Central memory CD8-positive, alpha-beta T cell (primary cell): ENCODE results near the gene PTPRJ.
"Not testable (repeated sequence)": the region's sequence is repeated elsewhere in the genome, so short reads cannot be mapped to it uniquely, and the experiment has no call there.

ENCODE experiments used
- ATAC-seq: fragments of 150-1000 bp; cut with Tn5 transposase; replicated peaks from 2 replicates; pipeline ENCODE4 v1.10.0; 2022; ENCODE audit warnings: mild to moderate bottlenecking, moderate FRiP score, moderate number of reproducible peaks; ENCODE audit not compliant: poor library complexity, severe bottlenecking; ENCODE audit errors: extremely low read depth
- DNase-seq, 2 donors: peaks; one replicate each; pipeline ENCODE4 v3.0.0; 2021; ENCODE audit warnings: low spot score in 2 of 2
- H3K27ac Mint-ChIP-seq: one replicate; pipeline ENCODE4 v1.8.0; 2022; ENCODE audit warnings: low read depth, mild to moderate bottlenecking, moderate library complexity, mixed read lengths
- H3K27me3 Mint-ChIP-seq: one replicate; pipeline ENCODE4 v1.8.0; 2022; ENCODE audit warnings: mixed read lengths
- H3K36me3 Mint-ChIP-seq: one replicate; pipeline ENCODE4 v1.8.0; 2022; ENCODE audit warnings: mild to moderate bottlenecking, moderate library complexity, mixed read lengths; ENCODE audit not compliant: insufficient read depth
- H3K4me1 Mint-ChIP-seq: one replicate; pipeline ENCODE4 v1.8.0; 2022; ENCODE audit warnings: mixed read lengths
- H3K4me3 Mint-ChIP-seq: one replicate; pipeline ENCODE4 v1.8.0; 2022; ENCODE audit warnings: mild to moderate bottlenecking, moderate library complexity, mixed read lengths
- H3K9me3 Mint-ChIP-seq: one replicate; pipeline ENCODE4 v1.8.0; 2022; ENCODE audit warnings: mixed read lengths

PTPRJ gene

DNA sequence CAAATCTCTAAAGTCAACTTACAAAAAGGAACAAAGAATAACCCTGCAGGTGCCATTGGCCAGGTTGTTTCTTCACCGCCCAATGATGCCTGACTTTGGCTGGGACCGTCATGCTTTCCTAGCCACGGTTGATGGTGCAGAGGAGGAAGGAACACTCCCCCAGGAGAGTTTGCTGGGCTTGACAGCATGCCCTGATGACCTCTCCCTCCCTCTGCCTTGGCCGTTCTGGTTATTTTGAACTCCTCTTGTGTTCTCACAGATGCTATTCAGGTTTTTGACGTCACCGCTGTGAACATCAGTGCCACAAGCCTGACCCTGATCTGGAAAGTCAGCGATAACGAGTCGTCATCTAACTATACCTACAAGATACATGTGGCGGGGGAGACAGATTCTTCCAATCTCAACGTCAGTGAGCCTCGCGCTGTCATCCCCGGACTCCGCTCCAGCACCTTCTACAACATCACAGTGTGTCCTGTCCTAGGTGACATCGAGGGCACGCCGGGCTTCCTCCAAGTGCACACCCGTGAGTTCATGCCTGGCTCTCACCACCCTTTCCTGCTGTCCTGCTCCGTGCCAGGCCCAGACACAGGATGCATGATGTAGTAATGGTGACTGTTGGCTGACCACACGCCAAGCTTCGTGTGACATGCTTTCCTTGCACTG, 147.3 kb downstream of the PTPRJ start:
- DNase-seq (no peak), ATAC-seq (no peak)
- Mint-ChIP-seq H3K36me3 (peaks cover 52% of the 10 kb centered on the region), H3K27ac (no peak overlapping the region), H3K4me3 (no peak overlapping the region), H3K4me1 (peaks cover 44% of the 10 kb centered on the region), H3K9me3 (no peaks in the 10 kb centered on the region), H3K27me3 (no peaks in the 10 kb centered on the region)

DNA sequence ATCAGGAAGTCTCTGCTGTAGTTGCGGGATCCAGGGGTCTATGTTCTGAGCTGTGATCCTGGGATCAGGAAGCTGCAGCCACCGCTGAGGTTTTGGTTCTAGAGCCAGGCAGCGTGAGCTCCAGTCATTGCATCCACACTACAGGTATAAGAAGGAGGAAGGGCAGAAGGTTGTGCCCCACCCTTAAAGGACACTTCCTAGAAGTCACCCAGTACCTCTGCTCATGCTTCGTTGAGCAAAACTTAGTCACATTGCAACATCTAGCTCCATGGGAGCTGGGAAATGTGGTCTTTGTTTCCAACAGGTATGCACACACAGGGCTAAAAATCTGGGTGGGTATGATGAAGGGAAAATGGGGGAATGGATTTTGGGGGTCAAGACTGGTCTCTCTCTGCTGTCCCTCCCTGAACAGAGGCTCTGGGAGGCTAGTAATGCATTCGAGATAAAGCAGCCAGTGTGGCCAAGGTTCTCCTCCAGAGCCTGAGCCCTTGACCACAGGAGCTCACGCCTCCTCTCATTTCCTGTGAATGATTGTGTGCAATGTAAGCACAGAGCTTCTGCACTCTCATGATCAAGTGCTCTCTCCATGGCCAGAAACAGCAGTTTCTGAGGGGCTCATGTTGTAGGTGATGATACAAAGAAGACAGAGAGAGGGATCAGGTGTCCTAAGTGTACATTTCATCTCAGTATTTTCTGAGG, 149.5 kb downstream of the PTPRJ start:
- no peak for DNase-seq
- H3K9me3 Mint-ChIP-seq = no peaks in the 10 kb centered on the region
- peak overlapping the region; percentile 41 for H3K27ac Mint-ChIP-seq
- H3K4me1 Mint-ChIP-seq = peaks cover 44% of the 10 kb centered on the region
- peaks cover 52% of the 10 kb centered on the region for H3K36me3 Mint-ChIP-seq
- ATAC-seq = no peak
- no peaks in the 10 kb centered on the region for H3K27me3 Mint-ChIP-seq
- no peak overlapping the region for H3K4me3 Mint-ChIP-seq

DNA sequence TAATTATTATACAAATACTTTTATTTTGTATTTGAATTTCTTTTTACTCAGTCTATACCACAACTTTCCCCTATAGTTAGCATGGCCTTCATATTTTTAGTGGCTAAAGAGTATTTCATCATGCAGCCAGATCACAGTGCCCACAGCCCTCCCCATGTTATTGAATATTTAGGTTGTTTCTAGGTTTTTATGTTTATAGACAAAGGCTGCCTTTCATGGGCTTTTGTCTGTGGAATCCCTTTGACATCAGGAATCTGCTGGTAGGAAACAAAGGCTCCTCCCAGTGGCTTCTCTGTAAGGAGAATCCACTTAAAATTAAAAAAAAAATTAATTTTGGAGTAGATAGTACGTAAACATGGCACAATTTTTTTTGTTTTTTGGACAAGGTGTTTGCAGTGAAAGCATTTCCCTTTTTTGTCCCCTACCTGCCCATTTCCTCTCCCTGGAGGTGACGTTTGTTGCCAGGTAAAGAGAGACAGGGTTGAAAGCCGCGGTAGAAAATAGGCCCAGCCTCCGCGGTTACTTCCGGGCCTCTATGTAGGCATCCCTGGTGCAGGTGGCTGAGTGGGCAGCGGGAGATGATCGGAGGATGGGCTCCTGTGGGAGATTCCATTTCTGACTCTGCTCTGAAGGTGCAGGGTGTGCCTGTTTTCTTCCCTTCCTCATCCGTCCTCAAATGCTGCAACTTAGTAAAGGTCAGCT, 154.0 kb downstream of the PTPRJ start:
- H3K4me3 Mint-ChIP-seq = no peak overlapping the region
- DNase-seq (no peak), ATAC-seq (no peak)
- peaks cover 8% of the 10 kb centered on the region for H3K4me1 Mint-ChIP-seq
- H3K9me3 Mint-ChIP-seq = no peaks in the 10 kb centered on the region
- no peak overlapping the region for H3K27ac Mint-ChIP-seq
- H3K36me3 Mint-ChIP-seq = peaks cover 38% of the 10 kb centered on the region
- no peaks in the 10 kb centered on the region for H3K27me3 Mint-ChIP-seq

- H3K36me3 Mint-ChIP-seq = peaks cover 37% of the 10 kb centered on the region
- no peaks in the 10 kb centered on the region for H3K9me3 Mint-ChIP-seq
- ATAC-seq (no peak), DNase-seq (no peak)
- no peak overlapping the region for H3K4me3 Mint-ChIP-seq
- peaks cover 16% of the 10 kb centered on the region for H3K4me1 Mint-ChIP-seq
- H3K27ac Mint-ChIP-seq = no peak overlapping the region
- no peaks in the 10 kb centered on the region for H3K27me3 Mint-ChIP-seq
Observed at GRCh38 chr11:48138222-48138621, 157.9 kb downstream of the PTPRJ start.

- not testable (repeated sequence) for ATAC-seq, H3K9me3 Mint-ChIP-seq, H3K4me3 Mint-ChIP-seq, H3K27ac Mint-ChIP-seq, H3K27me3 Mint-ChIP-seq, DNase-seq
- H3K36me3 Mint-ChIP-seq = peaks cover 39% of the 10 kb centered on the region
- peaks cover 16% of the 10 kb centered on the region for H3K4me1 Mint-ChIP-seq
Observed at GRCh38 chr11:48139896-48140295, 159.5 kb downstream of the PTPRJ start.

DNA sequence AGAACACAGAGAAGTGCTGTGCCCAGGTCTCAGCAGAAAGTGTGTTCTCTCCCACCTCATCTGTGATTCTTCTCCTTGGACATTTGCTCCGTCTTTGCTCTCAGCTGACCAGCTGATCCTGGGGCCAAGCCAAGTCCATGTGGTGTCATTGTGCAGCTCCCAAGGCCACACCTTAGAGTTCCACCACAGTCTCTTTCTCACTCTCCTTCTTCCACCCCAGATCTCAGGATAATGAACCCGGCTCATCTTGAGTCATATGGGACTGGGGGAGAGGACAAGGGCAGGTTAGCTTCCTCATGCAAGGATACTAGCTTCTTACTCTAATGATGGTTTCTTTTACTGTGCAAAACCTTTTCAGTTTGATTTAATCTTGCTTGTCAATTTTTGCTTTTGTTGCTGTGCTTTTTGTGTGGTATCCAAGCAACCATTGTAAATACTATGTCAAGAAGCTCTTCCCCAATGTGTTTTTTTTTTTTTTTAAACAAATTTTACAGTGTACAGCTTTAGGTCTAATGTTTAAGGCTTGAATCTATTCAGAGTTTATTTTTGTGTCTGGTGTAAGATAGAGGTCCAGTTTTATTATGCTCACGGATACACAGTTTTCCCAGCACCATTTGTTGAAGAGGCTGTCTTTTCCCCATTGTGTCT, 161.2 kb downstream of the PTPRJ start:
- ATAC-seq = peak; percentile 28
- H3K36me3 Mint-ChIP-seq = peaks cover 44% of the 10 kb centered on the region
- peaks cover 21% of the 10 kb centered on the region for H3K4me1 Mint-ChIP-seq
- H3K27me3 Mint-ChIP-seq = no peaks in the 10 kb centered on the region
- H3K27ac Mint-ChIP-seq = peak overlapping the region; percentile 84
- no peaks in the 10 kb centered on the region for H3K9me3 Mint-ChIP-seq
- DNase-seq = no peak
- no peak overlapping the region for H3K4me3 Mint-ChIP-seq

DNA sequence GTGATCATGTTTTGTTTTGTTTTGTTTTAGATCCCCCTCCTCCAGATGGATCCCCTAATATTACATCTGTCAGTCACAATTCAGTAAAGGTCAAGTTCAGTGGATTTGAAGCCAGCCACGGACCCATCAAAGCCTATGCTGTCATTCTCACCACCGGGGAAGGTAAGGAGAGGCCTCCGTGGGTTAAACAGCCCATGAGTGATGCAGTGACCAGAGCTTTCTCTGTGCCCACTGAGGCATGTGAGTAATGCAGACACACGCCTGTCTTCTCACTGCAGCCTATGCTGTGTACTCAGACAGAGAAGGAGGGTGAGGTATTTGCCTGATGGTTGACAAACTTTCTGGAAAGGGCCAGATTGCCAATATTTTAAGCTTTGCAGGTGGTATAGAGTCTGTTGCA, 162.5 kb downstream of the PTPRJ start:
- Mint-ChIP-seq H3K4me1 (peaks cover 24% of the 10 kb centered on the region), H3K27me3 (no peaks in the 10 kb centered on the region), H3K4me3 (no peak overlapping the region), H3K27ac (peak overlapping the region; percentile 84), H3K36me3 (peaks cover 50% of the 10 kb centered on the region), H3K9me3 (no peaks in the 10 kb centered on the region)
- no peak for DNase-seq
- ATAC-seq = no peak

- H3K9me3 Mint-ChIP-seq = no peaks in the 10 kb centered on the region
- DNase-seq (no peak), ATAC-seq (no peak)
- H3K4me3 Mint-ChIP-seq = no peak overlapping the region
- no peak overlapping the region for H3K27ac Mint-ChIP-seq
- H3K27me3 Mint-ChIP-seq = no peaks in the 10 kb centered on the region
- H3K36me3 Mint-ChIP-seq = peaks cover 58% of the 10 kb centered on the region
- peaks cover 8% of the 10 kb centered on the region for H3K4me1 Mint-ChIP-seq
Observed at GRCh38 chr11:48148749-48149148, 168.4 kb downstream of the PTPRJ start.

DNA sequence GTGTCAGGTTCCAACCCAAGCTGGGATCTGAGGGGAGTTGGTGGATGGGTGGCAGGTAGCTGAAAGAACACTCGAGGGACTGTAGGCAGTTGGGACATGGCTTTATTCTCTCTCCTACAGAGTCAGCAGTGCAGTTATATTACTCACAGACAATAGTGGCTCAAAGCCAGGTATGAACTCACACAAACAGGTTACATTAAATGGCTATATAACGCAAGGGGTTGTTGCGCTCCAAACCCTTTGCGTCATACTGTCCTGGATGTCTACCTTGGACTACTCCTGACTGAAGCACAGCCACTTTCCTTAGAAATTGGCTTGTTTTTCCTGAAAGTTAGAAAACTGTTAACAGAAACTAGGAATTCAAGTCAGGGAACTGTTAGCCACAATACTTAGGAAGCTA, 169.9 kb downstream of the PTPRJ start:
- H3K27me3 Mint-ChIP-seq = no peaks in the 10 kb centered on the region
- DNase-seq (no peak), ATAC-seq (no peak)
- H3K36me3 Mint-ChIP-seq = peaks cover 62% of the 10 kb centered on the region
- no peak overlapping the region for H3K4me3 Mint-ChIP-seq
- no peak overlapping the region for H3K27ac Mint-ChIP-seq
- H3K4me1 Mint-ChIP-seq = peaks cover 8% of the 10 kb centered on the region
- no peaks in the 10 kb centered on the region for H3K9me3 Mint-ChIP-seq

- H3K27me3 Mint-ChIP-seq = no peaks in the 10 kb centered on the region
- no peaks in the 10 kb centered on the region for H3K4me1 Mint-ChIP-seq
- no peak for DNase-seq
- no peaks in the 10 kb centered on the region for H3K9me3 Mint-ChIP-seq
- no peak for ATAC-seq
- H3K36me3 Mint-ChIP-seq = peaks cover 56% of the 10 kb centered on the region
- H3K4me3 Mint-ChIP-seq = no peak overlapping the region
- H3K27ac Mint-ChIP-seq = no peak overlapping the region
Observed at GRCh38 chr11:48154151-48154550, 173.8 kb downstream of the PTPRJ start.

DNA sequence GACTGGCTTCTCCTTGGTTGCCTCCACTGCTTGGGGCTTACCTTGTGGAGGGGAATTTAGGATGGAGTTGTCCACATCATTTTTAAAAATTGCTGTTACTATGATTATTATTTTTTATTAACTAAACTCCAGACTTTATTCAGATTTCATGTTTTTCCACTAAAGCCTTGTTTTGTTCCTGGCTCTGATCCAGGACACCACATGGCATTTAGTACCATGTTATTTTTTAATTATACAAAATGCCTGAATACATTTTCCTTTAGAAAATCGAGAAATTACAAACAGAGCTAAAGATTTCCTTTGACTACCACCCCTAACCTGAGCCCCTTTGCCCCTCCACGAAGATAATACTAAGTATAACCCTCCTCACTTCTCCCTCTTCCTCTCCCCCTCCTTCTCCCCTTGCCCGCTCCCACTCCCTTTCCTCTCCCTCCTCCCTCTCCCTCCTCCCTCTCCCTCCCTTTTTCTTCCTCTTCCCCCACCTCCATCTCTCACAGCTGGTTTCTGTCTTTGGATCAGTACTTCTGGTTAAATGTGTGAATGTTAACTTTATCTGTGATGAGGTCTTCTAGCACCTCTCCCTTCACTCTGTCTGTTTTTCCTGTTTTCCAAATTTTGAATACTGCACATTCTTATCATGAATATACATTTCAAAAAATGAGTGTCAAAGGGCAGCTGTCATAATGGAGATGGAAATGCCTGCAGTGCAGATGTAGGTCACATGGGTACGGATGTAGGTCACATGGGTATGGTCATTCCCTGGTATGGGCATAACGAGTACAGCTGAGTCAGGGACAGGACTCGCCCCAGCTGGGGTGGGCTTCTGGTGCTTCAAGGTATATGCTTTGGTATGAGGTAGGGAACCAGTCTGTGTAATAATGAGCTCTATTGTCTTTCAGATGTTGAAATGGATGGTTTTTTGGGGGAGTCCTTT, 181.9 kb downstream of the PTPRJ start:
- Mint-ChIP-seq H3K4me1 (no peaks in the 10 kb centered on the region), H3K4me3 (no peak overlapping the region), H3K27me3 (no peaks in the 10 kb centered on the region), H3K9me3 (no peaks in the 10 kb centered on the region), H3K27ac (peak overlapping the region; percentile 47), H3K36me3 (peaks cover 58% of the 10 kb centered on the region)
- ATAC-seq = no peak
- no peak for DNase-seq

GRCh38 chr11:48162885-48163268, 182.5 kb downstream of the PTPRJ start:
- Mint-ChIP-seq H3K9me3 (no peaks in the 10 kb centered on the region), H3K4me1 (no peaks in the 10 kb centered on the region), H3K36me3 (peaks cover 61% of the 10 kb centered on the region), H3K27me3 (no peaks in the 10 kb centered on the region), H3K27ac (peak overlapping the region; percentile 47), H3K4me3 (no peak overlapping the region)
- ATAC-seq (no peak), DNase-seq (no peak)
